AG20443 (cell line): ENCODE data around the gene HYAL1.
"Not testable (repeated sequence)": the region's sequence is repeated elsewhere in the genome, so short reads cannot be mapped to it uniquely, and the experiment has no call there.

ENCODE experiments used
- DNase-seq: peaks from one replicate; pipeline ENCODE4 v3.0.0; 2012; ENCODE audit warnings: low spot score, mixed read lengths

Gene HYAL1

GRCh38 chr3:50294089-50294488 is 9.3 kb downstream of the HYAL1 start:
- no peak for DNase-seq

GRCh38 chr3:50293079-50293801 is 10.1 kb downstream of the HYAL1 start:
- no peak for DNase-seq

GRCh38 chr3:50292159-50293078 is 11.0 kb downstream of the HYAL1 start, which contains the start of gene IFRD2:
IFRD2 (minus strand) TSS chr3:50292429; CDS start chr3:50292274, 155 bp downstream.
- DNase-seq = peak; percentile 96

DNA sequence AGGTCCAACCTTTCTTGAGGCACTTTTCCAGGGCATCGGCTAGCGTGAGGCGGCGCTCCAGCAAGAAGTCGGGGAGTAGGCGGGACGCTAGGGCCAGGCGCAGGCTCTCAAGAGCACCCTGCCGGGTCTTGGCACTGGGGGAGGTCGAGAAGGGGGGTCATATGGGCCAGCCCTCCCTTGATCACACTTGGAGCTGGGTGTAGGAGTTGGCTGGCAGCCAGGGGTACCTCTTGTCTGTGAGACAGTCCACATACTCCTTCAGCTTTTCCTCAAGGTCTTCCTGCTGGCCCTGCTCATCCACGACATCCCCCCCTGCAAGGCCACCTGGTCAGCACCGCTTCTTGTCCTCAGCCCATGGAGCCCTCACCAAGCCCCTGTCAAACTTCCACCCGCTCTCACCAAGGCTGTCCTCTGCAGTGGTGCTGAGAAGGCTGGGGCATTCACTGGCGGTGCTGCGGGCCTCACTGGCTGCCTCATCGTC is 13.2 kb downstream of the HYAL1 start:
- DNase-seq = no peak

GRCh38 chr3:50289130-50289529 is 14.2 kb downstream of the HYAL1 start:
- no peak for DNase-seq

- no peak for DNase-seq
Observed at GRCh38 chr3:50288387-50289007, 14.9 kb downstream of the HYAL1 start.

- no peak for DNase-seq
Observed at GRCh38 chr3:50287262-50287661, 16.1 kb downstream of the HYAL1 start.

DNA sequence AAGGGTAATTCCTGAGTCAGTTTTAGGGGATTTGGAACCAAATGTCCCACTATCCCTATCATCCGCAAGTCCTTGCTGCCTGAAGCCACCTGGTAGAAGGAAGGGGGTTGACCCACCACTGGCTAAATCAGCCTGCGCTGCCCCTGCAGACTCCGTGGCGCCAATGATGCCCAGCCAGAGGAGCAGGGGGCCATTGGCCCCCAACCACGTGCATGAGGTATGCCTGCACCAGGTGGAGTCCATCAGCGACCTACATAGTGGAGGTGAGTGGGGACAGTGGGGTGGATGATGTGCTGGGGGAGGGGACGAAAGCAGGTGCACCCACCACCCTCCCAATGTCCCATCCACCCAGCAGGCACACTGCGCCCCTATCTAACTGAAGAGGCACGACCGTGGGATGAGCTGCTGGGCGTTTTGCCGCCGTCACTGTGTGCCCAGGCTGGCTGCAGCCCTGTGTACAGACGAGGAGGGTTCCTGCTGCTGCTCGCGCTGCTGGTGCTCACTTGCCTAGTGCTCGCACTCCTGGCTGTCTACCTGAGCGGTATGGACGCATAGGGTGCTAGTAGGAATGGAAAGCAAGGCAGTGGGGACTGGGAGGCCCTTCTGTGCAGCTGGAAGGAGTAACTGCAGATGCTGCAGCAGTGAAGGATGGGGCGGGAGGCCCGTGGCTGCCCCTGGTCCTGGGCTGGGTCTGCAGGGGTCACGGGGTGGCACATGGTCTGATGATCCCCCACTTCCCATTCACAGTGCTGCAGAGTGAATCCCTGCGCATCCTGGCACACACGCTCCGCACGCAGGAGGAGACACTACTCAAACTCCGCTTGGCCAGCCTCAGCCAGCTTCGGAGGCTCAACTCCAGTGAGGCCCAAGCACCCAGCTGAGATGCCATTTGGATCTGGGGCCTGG is 16.8 kb downstream of the HYAL1 start:
- DNase-seq = no peak

GRCh38 chr3:50284121-50284520 is 19.3 kb downstream of the HYAL1 start:
- not testable (repeated sequence) for DNase-seq

DNA sequence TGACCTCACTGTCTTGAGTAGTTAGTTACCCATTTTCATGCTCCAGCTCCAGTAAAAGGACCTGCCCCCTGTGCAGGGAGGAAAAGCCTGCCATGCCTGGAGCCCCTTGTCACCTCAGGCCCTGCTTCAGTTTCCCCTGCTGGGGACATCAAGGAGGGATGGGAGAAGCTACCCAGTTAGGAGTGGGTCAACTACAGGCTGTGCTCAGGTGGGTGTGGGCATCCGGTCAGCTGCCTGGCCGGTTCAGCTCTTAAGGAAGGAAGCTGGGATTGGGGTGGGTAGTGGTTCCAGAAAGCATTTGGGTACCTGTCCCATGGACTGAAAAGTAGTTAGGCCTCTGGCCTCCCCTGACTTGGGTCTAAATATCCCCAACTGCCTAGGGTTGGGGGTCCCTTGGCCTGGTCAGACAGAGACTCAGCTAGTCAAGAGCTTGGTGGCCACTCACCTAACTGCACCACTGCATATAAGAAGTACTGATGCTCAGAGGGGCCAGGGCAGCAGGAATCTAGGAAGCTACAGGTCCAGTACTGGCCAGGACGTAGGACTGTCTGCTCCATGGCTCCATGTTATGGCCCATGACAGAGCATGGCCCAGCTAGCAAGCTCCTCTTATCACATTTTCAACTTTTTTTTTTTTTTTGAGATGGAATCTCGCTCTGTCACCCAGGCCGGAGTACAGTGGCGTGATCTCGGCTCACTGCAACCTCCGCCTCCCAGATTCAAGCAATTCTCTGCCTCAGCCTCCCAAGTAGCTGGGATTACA is 23.9 kb downstream of the HYAL1 start:
- no peak for DNase-seq

DNA sequence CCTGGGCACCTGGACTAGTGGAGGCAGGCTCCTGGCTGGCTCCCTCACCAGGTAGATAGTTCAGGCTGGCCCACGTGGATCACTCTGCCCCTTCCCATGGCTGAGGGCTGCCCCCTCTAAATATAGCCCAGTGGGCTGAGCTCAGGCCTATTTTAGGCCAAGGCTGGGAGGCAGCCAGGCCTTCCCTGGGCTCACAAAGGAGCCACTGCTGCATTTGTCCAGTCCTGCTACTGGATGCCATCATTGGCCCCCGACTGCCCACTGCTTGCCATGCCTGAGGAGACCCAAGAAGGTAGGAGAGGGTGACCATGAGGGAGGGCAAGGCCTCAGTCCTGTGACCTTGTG is 24.5 kb downstream of the HYAL1 start, which contains the start of gene LSMEM2:
Gene LSMEM2, plus strand, starts transcription at position 208 of the 345 bp plus-strand sequence. Its CDS starts 27 bp downstream, at position 235.
- DNase-seq = no peak

- DNase-seq = no peak
Observed at GRCh38 chr3:50278123-50278879, 25.1 kb downstream of the HYAL1 start.

- no peak for DNase-seq
Observed at GRCh38 chr3:50276762-50277101, 26.6 kb downstream of the HYAL1 start.

GRCh38 chr3:50275996-50276761 is 27.2 kb downstream of the HYAL1 start:
- no peak for DNase-seq

DNA sequence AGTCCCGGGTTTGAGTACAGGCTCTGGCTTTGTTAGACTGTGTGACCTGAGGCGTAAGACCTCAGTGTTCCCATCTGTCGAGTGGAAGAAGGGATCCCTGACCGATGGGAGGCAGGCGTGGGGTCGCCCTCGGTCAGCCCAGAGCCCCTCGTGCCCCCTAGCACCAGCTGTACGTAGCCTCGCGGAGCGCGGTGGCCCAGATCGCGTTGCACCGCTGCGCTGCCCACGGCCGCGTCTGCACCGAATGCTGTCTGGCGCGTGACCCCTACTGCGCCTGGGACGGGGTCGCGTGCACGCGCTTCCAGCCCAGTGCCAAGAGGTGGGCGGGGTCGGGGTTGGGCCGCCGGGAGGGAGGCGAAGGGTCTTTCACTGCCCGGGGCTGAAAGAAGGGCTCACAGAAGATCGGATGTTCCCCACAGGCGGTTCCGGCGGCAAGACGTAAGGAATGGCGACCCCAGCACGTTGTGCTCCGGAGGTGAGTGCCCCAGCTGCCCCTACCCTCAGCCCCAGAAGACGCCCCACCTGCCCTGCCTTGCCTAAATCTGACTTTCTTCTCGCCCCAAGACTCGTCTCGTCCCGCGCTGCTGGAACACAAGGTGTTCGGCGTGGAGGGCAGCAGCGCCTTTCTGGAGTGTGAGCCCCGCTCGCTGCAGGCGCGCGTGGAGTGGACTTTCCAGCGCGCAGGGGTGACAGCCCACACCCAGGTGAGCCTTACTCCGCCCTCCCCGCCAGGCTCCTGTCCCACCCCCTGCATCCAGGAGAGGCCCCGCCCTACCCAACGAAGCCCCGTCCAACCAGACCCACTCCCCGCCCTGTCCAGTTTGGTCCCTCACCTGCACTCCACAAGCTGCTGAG is 28.0 kb downstream of the HYAL1 start:
- no peak for DNase-seq

GRCh38 chr3:50274371-50275104 is 28.8 kb downstream of the HYAL1 start:
- DNase-seq = peak; percentile 57

- no peak for DNase-seq
Observed at GRCh38 chr3:50273689-50274065, 29.7 kb downstream of the HYAL1 start.
